ENCODE data around the gene KSR2.

Gene KSR2

GRCh38 chr12:117439531-117440001 lies 529.2 kb downstream of the KSR2 start:
- no peak for DNase-seq

- no peak for DNase-seq
Measured at GRCh38 chr12:117438809-117439208, 530.0 kb downstream of the KSR2 start.

- DNase-seq = no peak
Measured at GRCh38 chr12:117437516-117438255, 531.1 kb downstream of the KSR2 start.

- DNase-seq = no peak
Measured at GRCh38 chr12:117433878-117434277, 534.9 kb downstream of the KSR2 start.

GRCh38 chr12:117430246-117430645 lies 538.5 kb downstream of the KSR2 start:
- DNase-seq = no peak

- no peak for DNase-seq
Measured at GRCh38 chr12:117427211-117427610, 541.6 kb downstream of the KSR2 start.

GRCh38 chr12:117421987-117422386 lies 546.8 kb downstream of the KSR2 start:
- no peak for DNase-seq

- DNase-seq = no peak
Measured at GRCh38 chr12:117421068-117421752, 547.6 kb downstream of the KSR2 start.

GRCh38 chr12:117417004-117417403 lies 551.8 kb downstream of the KSR2 start:
- no peak for DNase-seq

GRCh38 chr12:117412465-117413188 lies 556.2 kb downstream of the KSR2 start:
- DNase-seq = no peak

GRCh38 chr12:117409286-117409685 lies 559.5 kb downstream of the KSR2 start:
- DNase-seq = no peak

- no peak for DNase-seq
Measured at GRCh38 chr12:117408161-117408791, 560.5 kb downstream of the KSR2 start.

- DNase-seq = no peak
Measured at GRCh38 chr12:117404940-117405339, 563.9 kb downstream of the KSR2 start.

GRCh38 chr12:117404203-117404853 lies 564.5 kb downstream of the KSR2 start:
- DNase-seq = no peak

GRCh38 chr12:117403586-117404139 lies 565.1 kb downstream of the KSR2 start:
- no peak for DNase-seq

Measured in SW 1271 (cell line).